NCI-H82 (cell line): ENCODE data around the gene GADD45G.

Source experiments
- DNase-seq: peaks from one replicate; lab custom pipeline; 2025; lab: John Stamatoyannopoulos, UW

The GADD45G gene

GRCh38 chr9:89609426-89610006 lies 4.7 kb downstream of the GADD45G start:
- no peak for DNase-seq

- DNase-seq: no peak
Measured at GRCh38 chr9:89610391-89610925, 5.6 kb downstream of the GADD45G start.

DNA sequence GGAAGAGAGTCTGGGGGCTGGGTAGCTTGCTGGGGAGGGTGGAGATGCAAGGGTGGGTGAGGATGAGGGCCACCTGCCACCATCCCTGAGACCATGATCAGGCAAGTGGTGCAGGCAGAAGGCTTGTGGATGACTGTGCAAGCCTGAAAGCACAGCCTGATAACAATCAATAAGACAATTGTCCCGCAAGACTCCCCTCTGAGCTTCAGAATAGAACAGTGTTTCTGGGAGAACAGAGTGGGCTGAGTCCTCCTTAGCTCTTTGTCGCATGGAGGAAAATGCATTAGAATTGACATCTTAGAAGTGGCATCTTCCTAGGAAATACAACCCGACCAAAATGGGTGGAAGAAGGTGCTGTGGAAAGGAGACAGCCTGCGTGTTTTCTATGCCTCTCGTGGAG lies 6.6 kb downstream of the GADD45G start:
- DNase-seq: no peak

DNA sequence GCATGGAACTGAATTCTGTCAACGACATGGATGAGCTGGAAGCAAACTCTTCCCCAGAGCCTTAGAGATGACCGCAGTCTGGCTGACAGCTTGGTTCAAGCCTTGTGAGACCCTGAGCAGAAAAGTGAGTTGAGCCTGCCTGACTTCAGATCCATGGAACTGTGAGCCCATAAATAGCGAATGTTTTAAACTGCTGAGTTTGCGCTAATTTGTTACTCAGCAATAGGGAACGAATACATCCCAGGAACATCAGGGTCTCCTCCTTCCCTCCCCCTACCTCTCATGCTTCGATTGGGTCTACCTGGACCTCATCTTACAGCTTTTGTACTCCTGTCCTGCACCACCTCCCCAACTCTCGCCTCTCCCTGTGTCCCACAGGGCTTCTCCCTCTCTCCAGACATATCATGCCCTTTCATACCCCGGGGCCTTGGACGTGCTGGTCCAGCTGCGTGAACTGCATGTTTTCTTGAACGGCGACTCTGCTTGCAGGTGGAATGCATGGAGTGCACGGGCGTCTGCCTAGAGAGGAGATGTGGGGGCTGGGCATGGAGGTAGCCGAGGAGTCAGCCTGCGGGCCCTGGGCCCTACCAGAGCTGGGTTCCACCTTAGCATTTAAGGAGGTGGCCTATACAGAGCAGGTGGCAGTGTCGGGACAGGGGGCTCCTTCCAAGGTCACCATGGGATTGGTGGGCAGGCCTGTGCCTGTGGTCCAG lies 7.9 kb downstream of the GADD45G start:
- DNase-seq: no peak

- no peak for DNase-seq
Measured at GRCh38 chr9:89613912-89614892, 9.4 kb downstream of the GADD45G start.

DNA sequence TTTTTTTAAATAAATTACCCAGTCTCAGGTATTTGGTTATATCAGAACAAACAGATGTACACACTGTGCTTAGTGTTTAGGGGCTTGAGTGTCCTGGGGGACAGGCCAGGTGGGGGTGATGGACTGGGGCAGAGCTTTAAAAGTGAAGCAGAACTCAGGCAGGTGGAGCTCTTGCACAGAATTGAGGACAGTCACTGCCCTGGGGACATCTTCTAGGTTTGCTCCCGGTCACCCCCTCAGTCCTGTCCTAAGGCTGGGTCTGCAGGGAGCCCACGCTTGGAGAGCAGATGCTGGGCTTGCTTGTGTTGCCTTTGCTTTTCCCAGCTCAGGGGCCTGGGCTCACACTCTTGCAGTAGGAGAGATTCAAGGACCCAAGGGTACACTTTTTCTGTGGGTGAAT lies 10.8 kb downstream of the GADD45G start:
- no peak for DNase-seq

GRCh38 chr9:89616411-89616810 lies 11.6 kb downstream of the GADD45G start:
- no peak for DNase-seq

GRCh38 chr9:89617978-89618377 lies 13.2 kb downstream of the GADD45G start:
- DNase-seq: no peak

- peak; percentile 92 for DNase-seq
Measured at GRCh38 chr9:89619019-89619418, 14.2 kb downstream of the GADD45G start.

DNA sequence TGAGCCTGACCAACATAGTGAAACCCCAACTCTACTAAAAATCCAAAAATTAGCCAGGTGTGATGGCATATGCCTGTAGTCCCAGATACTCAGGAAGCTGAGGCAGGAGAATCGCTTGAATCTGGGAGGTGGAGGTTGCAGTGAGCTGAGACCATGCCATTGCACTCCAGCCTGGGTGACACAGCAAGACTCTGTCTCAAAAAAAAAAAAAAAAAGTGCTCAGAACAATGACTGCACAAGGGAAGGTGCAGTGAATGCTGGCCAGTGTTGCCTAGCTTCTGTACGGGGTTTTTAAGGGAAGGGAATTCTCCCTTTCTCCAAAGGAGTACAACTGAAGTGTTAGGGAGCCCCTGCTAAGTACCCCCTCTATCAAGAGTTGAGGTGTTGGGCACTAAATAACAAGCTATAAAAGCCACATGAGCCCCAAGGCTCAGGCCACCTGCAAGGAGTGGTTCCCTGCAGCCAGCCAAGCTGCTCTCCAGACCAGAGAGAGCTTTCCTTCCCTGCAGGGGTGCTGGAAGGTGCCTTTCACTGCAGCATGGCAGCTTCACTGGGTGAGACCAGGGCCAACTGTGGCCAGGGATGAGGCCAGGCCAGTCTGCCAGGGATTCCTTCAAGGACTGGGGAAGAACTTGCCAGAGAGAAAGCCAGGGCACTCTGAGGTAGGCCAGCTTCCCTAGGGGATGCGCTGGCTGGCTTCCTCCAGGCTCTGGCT lies 14.8 kb downstream of the GADD45G start:
- no peak for DNase-seq

DNA sequence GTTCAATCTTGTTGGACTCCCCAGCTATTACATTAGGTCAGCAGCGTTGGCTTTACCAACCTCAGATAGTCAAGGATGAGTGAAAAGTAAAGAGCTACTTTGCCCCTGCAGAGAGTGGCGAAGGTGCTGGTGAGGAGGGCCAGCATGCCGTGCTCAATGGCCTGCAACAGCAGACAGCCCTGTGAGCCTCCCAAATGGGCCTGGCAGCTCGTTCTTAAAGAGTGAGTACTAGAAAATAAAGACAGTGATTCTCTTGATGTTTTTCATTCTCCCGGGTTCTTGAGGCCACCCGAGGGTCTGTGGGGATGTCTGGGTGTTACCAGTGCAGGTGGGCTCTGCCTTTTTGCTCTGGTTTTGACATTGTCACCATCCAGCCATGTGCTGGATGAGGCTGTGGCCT lies 16.2 kb downstream of the GADD45G start:
- no peak for DNase-seq

GRCh38 chr9:89621676-89622075 lies 16.9 kb downstream of the GADD45G start:
- DNase-seq: no peak

DNA sequence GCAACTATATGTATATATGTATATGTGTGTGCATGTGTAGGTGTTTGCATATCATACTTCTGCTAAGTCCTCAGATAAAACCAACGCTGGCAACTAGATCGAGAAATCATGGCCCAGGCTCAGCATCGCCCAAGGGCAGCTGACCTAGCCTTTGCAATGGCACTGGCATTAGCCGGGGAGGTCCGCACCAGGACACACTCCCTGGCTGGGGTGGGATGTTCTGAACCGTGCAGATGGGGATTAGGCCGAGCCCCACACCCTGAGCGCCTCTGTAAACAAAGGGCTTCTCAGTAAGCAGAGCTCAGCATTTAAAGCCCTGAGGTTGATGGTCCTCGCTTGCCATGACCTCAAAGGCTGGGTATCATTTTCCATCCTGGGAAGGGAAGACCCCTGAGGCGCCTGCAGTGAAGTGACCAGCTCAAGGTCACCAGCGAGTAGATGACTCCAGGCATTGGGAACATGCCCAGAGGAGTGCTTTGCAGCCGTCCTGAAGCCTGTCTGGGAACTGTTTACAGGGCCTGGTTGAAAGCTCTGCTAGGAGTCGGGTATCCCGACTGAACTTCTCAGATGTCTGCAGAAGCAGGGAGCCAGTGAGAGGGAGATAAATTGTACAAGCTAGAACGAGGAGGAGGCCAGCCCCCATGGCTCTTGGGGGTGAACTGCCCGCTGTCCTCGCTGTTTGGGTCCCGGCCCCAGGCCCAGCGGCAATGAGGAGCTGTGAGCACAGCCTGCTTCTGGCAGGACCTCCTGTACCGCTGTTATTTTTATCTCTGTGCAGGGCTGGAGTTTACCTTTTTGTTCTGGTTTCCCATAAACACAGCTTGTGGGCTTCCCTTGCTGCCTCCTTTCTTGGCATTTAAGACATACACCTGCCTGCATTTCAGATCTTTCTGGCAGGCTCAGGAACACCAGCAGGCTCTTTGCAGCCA lies 18.4 kb downstream of the GADD45G start:
- DNase-seq: peak; percentile 91

GRCh38 chr9:89623925-89624420 lies 19.2 kb downstream of the GADD45G start:
- no peak for DNase-seq

GRCh38 chr9:89625721-89626687 lies 21.2 kb downstream of the GADD45G start:
- DNase-seq: no peak

- no peak for DNase-seq
Measured at GRCh38 chr9:89626741-89627265, 22.0 kb downstream of the GADD45G start.

GRCh38 chr9:89628601-89629000 lies 23.8 kb downstream of the GADD45G start:
- DNase-seq: no peak

DNA sequence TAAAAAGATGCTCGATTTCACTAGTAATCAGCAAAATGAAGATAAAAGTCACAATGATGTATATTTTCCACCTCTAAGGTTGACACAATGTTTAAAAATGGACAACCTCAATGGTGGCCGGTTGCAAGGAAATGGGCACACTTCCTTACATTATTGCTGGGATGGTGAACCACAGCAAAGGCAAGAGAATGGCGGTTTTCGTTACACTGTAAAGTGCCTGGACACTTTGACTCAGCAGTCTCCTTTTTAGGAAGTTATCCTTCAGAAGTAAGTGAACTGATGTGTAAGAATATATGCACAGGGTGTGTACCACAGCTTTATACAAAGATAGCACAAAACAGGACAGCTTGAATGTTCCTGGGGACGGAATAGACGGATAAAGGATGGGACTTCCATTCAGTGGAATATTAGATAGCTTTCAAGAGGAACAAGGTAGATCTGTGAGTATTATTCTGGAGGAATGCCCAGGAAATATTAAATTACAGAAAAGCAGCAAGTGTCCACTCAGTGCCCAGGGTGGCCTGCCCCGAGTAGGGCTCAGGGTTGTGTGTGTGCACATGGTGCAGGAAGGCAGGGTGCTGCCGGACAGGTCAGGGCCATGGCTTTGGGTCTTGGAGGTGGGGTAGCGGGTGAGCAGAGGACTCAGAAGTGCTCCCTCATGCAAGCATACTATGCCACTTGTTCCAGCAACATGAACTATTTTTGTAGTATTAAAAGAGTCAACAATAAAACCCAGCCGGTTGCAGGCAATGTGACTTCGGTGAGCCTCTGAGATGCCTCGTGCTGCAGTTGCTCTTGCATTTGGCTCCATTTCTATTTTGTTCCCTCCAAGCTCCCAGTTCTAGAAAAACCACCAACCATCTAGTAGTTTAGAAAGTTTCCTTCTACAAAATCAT lies 24.5 kb downstream of the GADD45G start:
- no peak for DNase-seq
